NCI-H2029 treated with DMSO at 0.1 percent for 48 hours (cell line): ENCODE results near the gene MALL.
"Not testable (repeated sequence)": the region's sequence is repeated elsewhere in the genome, so short reads cannot be mapped to it uniquely, and the experiment has no call there.

Experiments
- DNase-seq: peaks from one replicate; lab custom pipeline; 2025; lab: John Stamatoyannopoulos, UW

The MALL gene

DNA sequence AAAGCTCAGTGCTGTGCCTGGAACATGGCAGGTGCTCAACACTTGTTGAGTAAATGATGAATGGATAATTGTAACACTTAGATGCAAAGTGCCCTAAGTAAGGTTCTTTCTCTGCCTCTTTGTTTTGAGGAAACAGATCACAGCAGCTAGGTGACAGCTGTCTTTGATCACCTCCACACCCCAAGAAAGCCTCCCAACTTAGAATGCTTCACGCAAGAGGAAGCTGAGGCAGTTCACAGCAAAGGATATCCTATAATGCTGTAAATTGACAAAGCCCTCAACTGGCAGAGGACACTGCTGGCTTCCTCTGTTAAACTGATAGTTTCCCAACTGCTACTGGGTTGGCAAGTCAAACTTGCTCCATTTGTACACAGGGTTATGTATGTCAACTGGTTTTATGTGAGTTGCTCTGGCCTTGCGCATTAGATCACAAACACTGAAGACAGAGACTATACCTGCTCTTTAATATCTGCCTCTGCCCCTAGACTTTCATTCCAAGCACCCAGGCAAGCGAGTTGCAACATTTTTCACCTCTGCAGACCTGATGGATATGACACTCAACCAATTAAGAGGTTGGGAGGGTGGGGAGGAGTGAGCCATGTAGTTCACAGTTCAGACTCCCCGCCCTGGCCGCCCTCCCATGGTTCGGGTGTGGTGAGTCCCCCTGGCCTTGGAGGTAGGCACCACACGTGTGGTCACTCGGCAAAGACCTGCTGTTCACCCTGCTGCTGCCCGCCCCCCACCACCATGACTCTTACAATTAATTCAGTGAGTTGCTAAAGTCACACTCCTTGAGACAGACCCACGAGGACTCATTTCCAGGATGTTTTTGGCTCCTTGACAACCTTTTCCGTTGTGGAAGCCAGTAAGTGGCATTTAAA is 4.8 kb upstream of the MALL start:
- DNase-seq = no peak

DNA sequence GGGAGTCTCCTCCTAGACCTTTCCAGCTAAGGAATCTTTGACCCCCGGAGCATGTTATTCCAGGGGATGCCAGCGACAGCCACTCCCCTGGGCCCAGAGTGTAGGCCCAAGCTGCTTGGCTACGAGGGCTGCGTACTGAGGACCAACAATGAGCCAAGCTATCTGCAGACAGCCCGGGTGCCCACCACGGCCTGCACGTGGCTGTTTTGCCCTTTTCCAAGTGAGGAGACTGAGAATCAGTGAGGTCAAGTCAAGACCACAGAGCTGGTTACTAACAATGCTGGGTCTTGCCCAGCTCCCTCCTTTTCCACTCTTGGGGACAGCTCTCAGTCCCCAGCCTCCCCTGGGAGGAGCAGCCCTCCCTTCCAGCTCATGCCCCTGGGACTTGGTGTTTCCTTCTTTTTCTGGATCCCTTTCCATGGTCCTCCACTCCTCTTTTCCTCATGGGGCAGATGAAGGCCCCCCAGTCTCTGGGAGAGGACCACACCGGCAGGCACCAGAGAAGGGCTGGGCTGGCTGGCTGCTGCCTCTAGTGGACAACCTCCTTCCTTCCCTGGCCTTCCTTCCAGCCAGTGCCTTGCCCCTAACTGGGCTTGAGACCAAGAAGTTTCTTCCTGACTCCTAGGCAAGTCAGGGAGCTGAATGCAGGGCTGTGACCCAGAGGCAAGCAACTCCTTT is 550 bp upstream of the MALL start:
- no peak for DNase-seq

DNA sequence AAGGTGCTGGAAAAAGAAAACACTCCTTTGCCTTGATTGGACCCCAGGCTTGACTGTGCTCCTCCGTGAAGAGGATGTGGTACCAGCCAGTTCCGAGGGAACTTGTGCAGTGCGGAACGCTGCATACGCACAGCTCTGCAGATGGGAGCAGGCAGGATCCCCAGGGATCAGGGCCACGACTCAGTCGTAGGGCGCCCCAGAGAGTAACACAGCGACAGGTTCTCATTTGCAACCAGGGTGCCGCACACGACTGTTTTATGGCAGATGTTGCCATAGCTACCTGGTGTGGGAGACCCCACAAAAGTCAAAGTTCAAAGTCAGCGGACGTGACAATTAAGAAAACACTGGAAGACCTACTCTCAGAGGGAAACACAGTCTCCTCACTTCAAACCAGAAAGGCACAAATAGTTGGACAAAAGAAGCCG is 779 bp downstream of the MALL start:
- DNase-seq = no peak

DNA sequence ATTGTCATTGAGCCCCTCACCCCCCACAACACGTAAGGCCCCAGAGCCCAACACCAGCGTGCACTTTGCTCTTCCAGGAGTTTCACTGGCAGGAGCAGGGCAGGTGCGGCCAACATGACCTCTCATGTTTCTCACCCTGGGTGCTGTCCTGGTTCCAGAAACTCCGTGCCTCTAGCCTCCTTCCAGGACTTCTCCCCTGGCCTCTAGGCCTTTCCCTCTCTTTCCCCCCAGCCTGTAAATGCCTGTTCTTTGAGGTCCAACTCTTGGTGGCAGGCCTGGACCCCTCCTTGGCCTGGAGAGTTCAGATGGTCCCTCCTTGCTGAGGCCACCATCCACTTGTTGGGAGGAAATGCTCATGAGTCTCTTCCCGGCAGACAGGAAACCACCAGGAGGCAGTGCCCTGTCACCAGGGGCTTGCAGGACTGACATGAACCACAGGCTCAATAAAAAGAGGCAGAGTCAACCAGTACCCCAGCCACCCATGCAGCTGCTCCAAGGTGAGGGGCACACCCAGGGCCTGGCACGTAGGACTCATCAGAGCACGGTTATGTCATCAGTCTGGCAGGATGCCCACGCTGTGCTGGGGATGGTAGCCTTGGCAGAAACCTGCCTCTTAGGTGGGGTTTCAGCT is 1.5 kb downstream of the MALL start:
- DNase-seq = peak; percentile 40

DNA sequence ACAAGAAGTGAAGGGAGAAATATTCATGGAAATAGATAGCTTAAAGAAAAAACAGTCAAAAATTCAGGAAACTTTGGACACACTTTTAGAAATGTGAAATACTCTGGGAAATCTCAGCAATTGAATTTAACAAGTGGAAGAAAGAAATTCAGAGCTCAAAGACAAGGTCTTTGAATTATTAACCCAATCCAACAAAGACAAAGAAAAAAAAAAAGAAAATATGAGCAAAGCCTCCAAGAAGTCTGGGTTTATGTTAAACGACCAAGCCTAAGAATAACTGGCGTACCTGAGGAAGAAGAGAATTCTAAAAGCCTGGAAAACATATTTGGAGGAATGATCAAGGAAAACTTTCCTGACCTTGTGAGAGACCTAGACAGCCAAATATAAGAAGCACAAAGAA is 7.3 kb downstream of the MALL start:
- DNase-seq = not testable (repeated sequence)

GRCh38 chr2:110107092-110108079 is 8.2 kb downstream of the MALL start:
- no peak for DNase-seq

GRCh38 chr2:110106642-110107041 is 9.0 kb downstream of the MALL start:
- DNase-seq = peak; percentile 32

DNA sequence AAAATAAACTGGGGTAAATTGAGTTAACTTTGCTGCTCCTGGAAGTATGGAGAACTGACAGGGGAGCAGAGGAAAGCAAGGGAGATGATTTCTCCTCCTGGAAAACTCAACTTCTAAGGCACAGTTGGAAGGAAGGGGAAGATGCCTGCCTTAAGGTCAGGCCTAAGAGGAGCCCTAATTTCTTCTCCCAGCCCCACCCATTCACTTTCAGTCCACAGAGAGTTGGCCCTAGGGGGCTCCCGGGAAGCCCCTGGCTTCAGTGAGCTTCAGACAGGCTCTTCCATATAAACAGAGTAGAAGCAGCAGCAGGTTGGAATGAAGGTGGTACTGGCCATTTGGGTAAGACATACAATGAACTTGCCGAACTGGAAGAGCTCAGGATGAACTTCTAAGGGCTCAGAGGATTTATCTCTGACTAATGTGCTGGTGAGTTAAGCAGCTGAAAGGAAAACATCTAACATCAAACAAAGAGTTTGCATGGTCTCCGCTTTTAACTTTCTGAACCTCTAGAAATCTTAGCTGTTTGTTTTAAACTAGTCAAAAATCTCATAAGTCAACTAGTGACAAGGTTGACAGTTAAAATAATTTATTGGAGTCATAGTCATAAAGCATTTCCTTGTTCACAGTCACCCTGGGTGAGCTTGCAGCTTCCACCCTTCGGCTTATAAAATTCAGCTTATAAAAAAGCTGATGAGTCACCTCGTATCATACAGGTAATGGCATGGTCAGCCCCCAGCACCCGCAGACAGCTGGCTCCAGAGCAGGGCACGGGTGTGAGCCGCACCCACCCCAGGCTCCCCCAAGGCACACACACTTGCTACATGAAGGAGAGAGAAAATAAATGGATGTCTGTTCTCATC is 9.8 kb downstream of the MALL start:
- no peak for DNase-seq

DNA sequence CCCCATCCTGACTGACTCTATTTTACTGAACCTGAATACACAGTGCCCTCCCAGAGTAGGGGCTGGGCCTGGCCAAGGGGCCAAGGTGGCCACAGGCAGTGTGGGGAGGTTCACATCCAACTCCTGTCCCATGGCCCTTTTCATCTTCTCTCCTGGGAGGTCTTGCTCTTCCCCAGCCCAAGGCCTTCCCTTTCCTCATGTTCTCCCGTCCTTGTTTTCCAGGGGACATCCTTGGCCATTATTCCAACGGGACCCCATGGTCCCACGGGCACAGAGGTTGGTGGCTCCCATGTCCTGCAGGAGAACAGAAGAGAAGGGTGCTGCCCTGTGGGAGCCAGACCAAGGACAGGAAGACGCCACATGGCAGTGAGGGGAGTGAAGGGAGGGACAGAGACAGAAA is 10.4 kb downstream of the MALL start:
- no peak for DNase-seq

DNA sequence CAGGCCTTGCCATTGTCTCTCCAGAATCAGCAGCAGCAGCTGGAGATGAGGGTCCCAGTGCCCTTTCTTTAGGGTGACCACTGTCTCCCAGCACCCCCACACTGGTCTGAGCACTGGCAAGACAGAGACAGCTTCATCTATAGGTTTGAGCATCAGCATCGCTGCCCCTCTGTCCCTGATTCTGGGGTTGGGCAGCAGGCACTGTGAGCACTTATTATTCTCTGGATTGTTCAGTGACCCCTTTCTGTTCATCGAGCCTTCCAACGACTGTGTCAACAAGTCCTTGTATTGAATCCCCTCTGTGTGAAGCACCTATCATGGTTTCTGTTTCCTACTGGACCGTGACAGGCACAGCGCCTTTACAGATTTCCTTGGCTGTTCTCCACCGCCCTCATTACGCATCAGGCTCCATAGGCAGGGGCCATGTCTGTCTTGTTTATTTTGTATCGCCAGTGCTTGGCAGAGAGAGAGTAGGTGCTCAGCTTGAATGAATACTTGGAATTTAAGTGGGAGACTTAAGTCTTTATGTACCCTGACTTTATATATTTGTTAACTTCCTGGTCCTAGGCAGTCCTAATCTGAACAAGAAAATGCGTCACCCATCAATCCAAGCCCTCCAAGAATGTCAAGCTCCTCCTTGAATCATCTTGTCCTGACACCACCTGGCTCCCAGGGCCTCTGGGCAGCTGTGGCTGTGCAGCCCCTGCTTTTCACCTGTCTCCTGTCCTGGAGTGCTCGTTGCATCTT is 11.4 kb downstream of the MALL start:
- peak; percentile 98 for DNase-seq

DNA sequence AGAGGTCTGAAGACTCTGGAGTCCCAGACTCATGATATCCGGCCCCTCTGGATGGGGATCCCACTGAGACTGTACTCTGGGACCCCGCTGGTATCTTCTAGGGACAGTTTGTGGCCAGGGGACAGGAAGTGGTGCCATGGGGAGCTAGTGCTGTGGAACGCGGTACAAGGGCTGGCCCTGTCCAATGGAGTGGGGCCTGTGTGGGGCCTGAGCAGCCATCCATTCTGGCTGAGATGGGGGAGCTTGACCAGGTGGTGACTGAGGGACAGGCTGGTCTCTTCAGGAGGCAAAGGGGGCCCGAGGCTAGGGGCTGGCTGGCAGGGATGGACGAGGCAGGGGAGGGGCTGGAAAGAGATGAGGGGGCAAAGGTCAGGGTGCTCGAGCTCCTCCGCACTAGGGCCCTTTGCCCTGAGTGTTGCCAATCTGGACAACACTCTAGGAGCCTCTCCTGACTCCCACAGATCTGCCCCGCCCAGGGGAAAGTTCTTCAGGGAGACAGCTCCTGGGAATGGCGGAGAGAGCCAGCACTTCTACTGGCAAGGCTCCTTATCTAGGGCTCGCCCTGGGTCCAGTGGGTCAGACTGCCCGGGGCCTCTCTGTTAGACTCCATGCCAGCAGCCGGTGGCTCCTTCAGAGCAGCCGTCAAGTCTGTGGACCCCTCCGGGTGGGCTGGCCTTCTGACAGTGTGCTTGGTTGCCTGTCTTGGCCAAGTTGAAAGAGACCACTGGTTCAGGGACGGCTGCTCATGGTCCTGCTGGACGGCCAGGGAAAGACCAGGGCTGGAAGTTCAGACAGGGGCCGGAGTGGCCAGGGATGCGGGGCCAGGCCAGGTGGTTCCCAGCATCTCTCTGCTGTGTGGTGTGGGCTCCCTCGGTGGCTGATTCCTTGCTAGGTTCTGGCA is 12.3 kb downstream of the MALL start:
- no peak for DNase-seq

GRCh38 chr2:110101901-110102803 is 13.5 kb downstream of the MALL start:
- DNase-seq = no peak

DNA sequence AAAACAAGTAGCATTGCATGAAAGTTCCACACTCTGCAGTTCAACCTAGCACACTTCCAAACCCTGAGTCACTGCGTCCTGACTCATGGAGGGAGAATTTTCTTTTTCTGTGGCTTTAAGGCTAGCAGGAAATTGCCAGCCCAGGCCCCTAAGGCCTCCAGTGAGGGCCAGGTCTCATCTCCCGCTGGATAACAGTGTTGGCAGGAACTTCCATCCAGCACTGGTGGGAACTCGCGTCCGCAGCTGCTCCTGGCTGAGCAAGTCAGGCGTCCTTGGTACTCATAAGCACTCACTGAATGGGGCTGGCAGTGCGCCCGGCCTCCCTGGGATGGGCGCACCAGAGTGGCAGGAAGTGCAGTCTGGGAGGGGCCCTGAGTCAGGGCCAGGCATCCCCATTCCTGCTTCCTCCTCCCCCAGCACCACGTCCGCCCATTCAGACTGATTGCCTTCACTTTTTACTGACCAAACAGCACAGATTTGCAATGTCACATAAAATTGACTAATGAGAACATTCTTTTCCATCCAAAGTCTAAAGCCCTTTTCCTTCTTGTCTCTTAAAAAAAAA is 14.3 kb downstream of the MALL start:
- DNase-seq = peak; percentile 92

- DNase-seq = not testable (repeated sequence)
Observed at GRCh38 chr2:110100880-110101279, 14.7 kb downstream of the MALL start.

GRCh38 chr2:110100480-110100879 is 15.1 kb downstream of the MALL start:
- DNase-seq = no peak

DNA sequence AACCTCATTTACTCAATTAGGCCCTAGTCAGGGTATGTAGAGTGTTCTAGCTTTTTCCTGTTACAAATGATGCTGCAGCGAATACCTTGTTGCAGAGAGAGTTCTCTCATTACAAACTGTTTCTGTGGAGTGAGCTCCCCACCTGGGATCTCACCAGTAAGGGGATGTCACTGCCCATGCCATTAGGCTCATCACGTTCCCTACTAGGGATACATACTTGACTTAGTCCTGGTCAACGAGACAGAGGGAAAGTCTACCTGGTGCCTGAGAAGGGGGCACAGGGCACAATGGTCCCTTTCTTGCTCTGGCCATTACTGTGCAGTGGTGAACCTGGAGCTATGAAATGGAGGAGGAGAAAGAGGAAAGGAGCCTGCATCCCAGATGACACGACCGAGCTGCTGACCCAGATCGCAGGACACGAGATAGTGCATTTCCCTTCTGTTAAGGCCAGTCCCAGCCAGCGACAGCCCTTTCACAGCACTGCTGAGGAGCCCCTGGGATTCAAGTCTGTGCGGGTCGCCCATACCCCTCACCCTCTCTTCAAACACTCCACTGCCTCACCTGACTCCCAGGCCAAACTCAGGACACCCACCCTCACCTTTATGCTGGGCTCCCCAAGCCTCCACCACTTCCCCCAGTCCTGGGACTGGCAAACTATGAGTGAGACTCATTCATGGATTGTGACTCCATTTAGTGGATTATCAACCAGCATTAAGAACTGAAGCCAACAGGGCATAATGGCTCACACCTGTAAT is 16.0 kb downstream of the MALL start:
- DNase-seq = no peak

- DNase-seq = no peak
Observed at GRCh38 chr2:110099038-110099425, 16.6 kb downstream of the MALL start.
